ENCODE data around the gene CERT1.
"Not testable (repeated sequence)": the region's sequence is repeated elsewhere in the genome, so short reads cannot be mapped to it uniquely, and the experiment has no call there.

- not testable (repeated sequence) for TF ChIP-seq CTCF, POLR2A (IDR thresholded peaks at IDR 0.05)
Observed at GRCh38 chr5:75533716-75534115, 22.3 kb upstream of the CERT1 start.
